Transverse colon (tissue), 4 donors: ENCODE data around the gene CPNE1. TPM values are rescaled to one million over a fixed set of nuclear protein-coding genes. Genes with fewer than 3 reads are reported as not detected.
"Not testable (repeated sequence)": the region's sequence is repeated elsewhere in the genome, so short reads cannot be mapped to it uniquely, and the experiment has no call there.

Experiments used
- DNase-seq: peaks from one replicate; pipeline ENCODE4 v3.0.0-alpha.2; 2019
- H3K27ac ChIP-seq, 4 donors: fragments of 200-600 bp; sonication (generic); 2 replicates each; pipeline ENCODE4 v1.5.1; 2016 to 2018; ENCODE audit warnings: inconsistent platforms in 4 of 4
- H3K27me3 ChIP-seq: fragments of 200-600 bp; sonication (generic); 2 replicates; pipeline ENCODE4 v1.5.1; 2017; ENCODE audit warnings: inconsistent platforms
- H3K36me3 ChIP-seq, 4 donors: fragments of 200-600 bp; sonication (generic); 2 replicates each; pipeline ENCODE4 v1.5.1; 2017 to 2019; ENCODE audit warnings: inconsistent platforms in 4 of 4
- H3K4me1 ChIP-seq, 4 donors: fragments of 200-600 bp; sonication (generic); 2 replicates each; pipeline ENCODE4 v1.5.1; 2017 to 2020; ENCODE audit warnings: inconsistent platforms in 4 of 4
- H3K4me3 ChIP-seq, 4 donors: fragments of 200-600 bp; sonication (generic); 1 replicate in 1 of 4; 2 replicates in 3 of 4; pipeline versions ENCODE4 v1.5.1 to v1.6.1; 2017 to 2019; ENCODE audit warnings: inconsistent platforms in 4 of 4
- H3K9me3 ChIP-seq, 2 donors: fragments of 200-600 bp; sonication (generic); 2 replicates each; pipeline ENCODE4 v1.5.1; 2017 to 2019; ENCODE audit warnings: inconsistent platforms in 2 of 2
- CTCF ChIP-seq, 5 experiments: fragments of 200-600 bp in 3 of 5; fragments of 450-650 bp in 2 of 5; sonication (generic) in 3 of 5; IDR thresholded peaks; 1 replicate in 2 of 5; 2 replicates in 3 of 5; pipeline ENCODE4 v1.5.1; 2016 to 2017; ENCODE audit warnings: antibody characterized with exemption in 5 of 5, inconsistent platforms in 3 of 5, mild to moderate bottlenecking in 2 of 5, moderate library complexity in 1 of 5
- EP300 ChIP-seq: sonication (generic); formaldehyde crosslinking; IDR thresholded peaks from one replicate; pipeline ENCODE4 v1.6.1; 2017; ENCODE audit warnings: antibody characterized with exemption, low read depth
- POLR2A ChIP-seq: fragments of 450-650 bp; IDR thresholded peaks from one replicate; pipeline ENCODE4 v1.6.1; 2016; ENCODE audit warnings: antibody characterized with exemption, mild to moderate bottlenecking, moderate library complexity
- POLR2AphosphoS5 ChIP-seq, 3 donors: sonication (generic); formaldehyde crosslinking; IDR thresholded peaks; one replicate each; pipeline ENCODE4 v1.6.1; 2016; ENCODE audit warnings: antibody characterized with exemption in 3 of 3
- WGBS, 2 donors: methylation state at CpG; one replicate each; pipeline ENCODE4 v1.1.5; 2018; ENCODE audit warnings: low coverage in 1 of 2; 5-methylcytosine and 5-hydroxymethylcytosine counted together
- in situ Hi-C, 4 donors: fragments of 200-750 bp; cut with MboI; loops; one replicate each; pipeline versions ENCODE4 v1.15.0 to v1.15.1; 2017; ENCODE audit warnings: low sequenced_read_pairs in 3 of 4, low pct_ligation_motif_present in 1 of 4, low pct_unique_long_range_greater_than_20kb in 1 of 4
- intact Hi-C: fragments of 100-400 bp; cut with DNase I; formaldehyde crosslinking; loops from one replicate; pipeline ENCODE4 v1.15.1; 2023; ENCODE audit warnings: low total_unique reads
- total RNA-seq, 4 donors: library from RNA; depleted of rRNA; stranded (reverse); fragments of >200 nt; gene quantifications; one replicate each; pipeline ENCODE4 v1.1.0, GENCODE V29; 2016

CPNE1 gene
- total RNA-seq, 4 donors from 2014 or later: 67.7 to 225 (median 132) TPM

DNA sequence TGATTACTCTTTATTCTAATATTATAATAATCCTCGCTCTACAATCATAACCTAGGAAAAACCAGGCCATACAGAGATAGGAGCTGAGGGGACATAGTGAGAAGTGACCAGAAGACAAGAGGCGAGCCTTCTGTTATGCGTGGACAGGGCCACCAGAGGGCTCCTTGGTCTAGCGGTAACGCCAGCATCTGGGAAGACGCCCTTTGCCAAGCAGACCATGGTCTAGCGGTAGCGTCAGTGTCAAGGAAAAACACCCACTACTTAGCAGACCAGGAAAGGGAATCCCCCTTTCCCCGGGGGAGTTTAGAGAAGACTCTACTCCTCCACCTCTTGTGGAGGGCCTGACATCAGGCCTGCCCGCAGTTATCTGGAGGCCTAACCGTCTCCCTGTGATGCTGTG lies 22.2 kb upstream of the CPNE1 start:
- in situ Hi-C loops, intact Hi-C loops, H3K9me3 ChIP-seq, DNase-seq, H3K4me1 ChIP-seq, H3K4me3 ChIP-seq, H3K27me3 ChIP-seq, H3K27ac ChIP-seq: not testable (repeated sequence)
- peak in 1 of 5 experiments; percentile 3 for TF ChIP-seq CTCF (IDR thresholded peaks at IDR 0.05)
- 87 to 95% methylated on average over 9 to 11 of the region's 11 CpGs for WGBS, 2 donors
- H3K36me3 ChIP-seq: peaks cover 0 to 36% (median 13%) of the 10 kb centered on the region in 4 donors

DNA sequence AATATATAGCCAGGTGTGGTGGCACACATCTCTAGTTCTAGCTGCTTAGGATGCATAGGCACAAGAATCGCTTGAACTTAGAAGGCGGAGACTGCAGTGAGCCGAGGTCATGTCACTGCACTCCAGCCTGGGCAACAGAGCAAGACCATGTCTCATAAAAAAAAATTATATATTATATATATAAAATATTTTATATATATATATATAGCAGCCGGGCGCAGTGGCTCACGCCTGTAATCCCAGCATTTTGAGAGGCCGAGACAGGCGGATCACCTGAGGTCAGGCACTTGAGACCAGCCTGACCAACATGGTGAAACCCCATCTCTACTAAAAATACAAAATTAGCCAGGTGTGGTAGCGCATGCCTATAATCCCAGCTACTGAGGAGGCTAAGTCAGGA lies 20.7 kb upstream of the CPNE1 start:
- H3K4me1 ChIP-seq, H3K27me3 ChIP-seq, H3K4me3 ChIP-seq, in situ Hi-C loops, intact Hi-C loops, H3K27ac ChIP-seq, H3K9me3 ChIP-seq, DNase-seq: not testable (repeated sequence)
- WGBS, 2 donors: 90 to 97% methylated on average over 9 of the region's 9 CpGs
- H3K36me3 ChIP-seq: peaks cover 0 to 34% (median 11%) of the 10 kb centered on the region in 4 donors

DNA sequence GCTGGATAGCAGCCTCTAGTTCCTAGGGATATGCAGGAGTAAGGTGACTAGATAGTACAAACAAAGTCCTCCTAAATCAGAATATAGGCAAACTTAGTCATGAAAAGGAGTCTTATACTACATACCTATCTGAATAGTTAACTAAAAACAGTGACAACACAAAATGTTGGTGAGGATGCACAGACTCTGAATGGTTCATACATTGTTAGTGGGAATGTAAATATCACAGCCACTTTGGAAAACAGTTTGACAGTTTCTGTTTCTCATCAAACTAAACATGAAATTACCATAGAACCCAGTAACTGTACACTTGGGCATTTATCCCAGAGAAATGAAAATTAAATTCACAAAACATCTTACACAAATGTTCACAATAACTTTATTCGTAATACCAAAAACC lies 17.3 kb upstream of the CPNE1 start:
- no peaks in the 10 kb centered on the region for H3K27me3 ChIP-seq
- H3K4me3 ChIP-seq: no peak overlapping the region
- TF ChIP-seq POLR2AphosphoS5 (IDR thresholded peaks at IDR 0.05) (peak in 1 of 3 donors; percentile 32), EP300 (no peak), POLR2A (no peak)
- H3K4me1 ChIP-seq: no peaks in the 10 kb centered on the region
- no peak for DNase-seq
- H3K9me3 ChIP-seq: no peaks in the 10 kb centered on the region
- intact Hi-C loops: no loop called here
- WGBS, 2 donors: 86 to 92% methylated on average over 1 of the region's 1 CpG
- H3K27ac ChIP-seq: peak overlapping the region in 1 of 4 donors; percentile 1
- in situ Hi-C loops: no loop called here
- H3K36me3 ChIP-seq: peaks cover 0 to 9% (median 3%) of the 10 kb centered on the region in 4 donors

GRCh38 chr20:35680452-35681183 lies 15.9 kb upstream of the CPNE1 start:
- in situ Hi-C loops (no loop called here), intact Hi-C loops (no loop called here)
- H3K9me3 ChIP-seq: no peaks in the 10 kb centered on the region
- no peaks in the 10 kb centered on the region for H3K27me3 ChIP-seq
- H3K4me3 ChIP-seq: no peak overlapping the region
- H3K27ac ChIP-seq: no peak overlapping the region
- H3K4me1 ChIP-seq: no peaks in the 10 kb centered on the region
- 60 to 71% methylated on average over 2 to 4 of the region's 4 CpGs for WGBS, 2 donors
- DNase-seq: no peak
- TF ChIP-seq EP300: no peak
- TF ChIP-seq CTCF (IDR thresholded peaks at IDR 0.05): no peak
- no peak for TF ChIP-seq POLR2AphosphoS5 (IDR thresholded peaks at IDR 0.05)
- TF ChIP-seq POLR2A: no peak
- H3K36me3 ChIP-seq: peaks cover 0 to 8% (median 3%) of the 10 kb centered on the region in 4 donors

- Histone ChIP-seq H3K4me1 (no peaks in the 10 kb centered on the region), H3K4me3 (no peak overlapping the region), H3K36me3 (peaks cover 0 to 38% (median 19%) of the 10 kb centered on the region in 4 donors), H3K27me3 (no peaks in the 10 kb centered on the region), H3K9me3 (no peaks in the 10 kb centered on the region), H3K27ac (no peak overlapping the region)
- in situ Hi-C loops (no loop called here), intact Hi-C loops (no loop called here)
- TF ChIP-seq POLR2AphosphoS5 (IDR thresholded peaks at IDR 0.05): no peak
- no peak for TF ChIP-seq POLR2A
- TF ChIP-seq CTCF (IDR thresholded peaks at IDR 0.05): no peak
- TF ChIP-seq EP300: no peak
- DNase-seq: no peak
- WGBS, 2 donors: 96 to 100% methylated on average over 2 to 8 of the region's 8 CpGs
These were observed 10.2 kb upstream of the CPNE1 start for GRCh38 chr20:35674921-35675320.
